HG03095 (cell line): Measurements from ENCODE around the gene GFPT1.

Experiments used
- ATAC-seq: cut with Tn5 transposase; IDR thresholded peaks from one replicate; pipeline ENCODE4 v1.9.1; 2021; ENCODE audit warnings: moderate library complexity; ENCODE audit not compliant: unreplicated experiment

GFPT1 gene

GRCh38 chr2:69296421-69296820 is 90.6 kb downstream of the GFPT1 start:
- no peak for ATAC-seq

- ATAC-seq: no peak
Measured at GRCh38 chr2:69292256-69292655, 94.8 kb downstream of the GFPT1 start.

- ATAC-seq: no peak
Measured at GRCh38 chr2:69291721-69292120, 95.3 kb downstream of the GFPT1 start.

GRCh38 chr2:69291004-69291650 is 95.9 kb downstream of the GFPT1 start:
- ATAC-seq: no peak

GRCh38 chr2:69288429-69288828 is 98.6 kb downstream of the GFPT1 start:
- ATAC-seq: no peak

GRCh38 chr2:69287544-69287943 is 99.5 kb downstream of the GFPT1 start:
- ATAC-seq: no peak

GRCh38 chr2:69285379-69285894 is 101.6 kb downstream of the GFPT1 start:
- no peak for ATAC-seq

- ATAC-seq: no peak
Measured at GRCh38 chr2:69280796-69281412, 106.1 kb downstream of the GFPT1 start.

- ATAC-seq: no peak
Measured at GRCh38 chr2:69279931-69280681, 106.9 kb downstream of the GFPT1 start.

- ATAC-seq: no peak
Measured at GRCh38 chr2:69279211-69279610, 107.8 kb downstream of the GFPT1 start.

GRCh38 chr2:69278366-69278765 is 108.7 kb downstream of the GFPT1 start:
- ATAC-seq: no peak

GRCh38 chr2:69275490-69275889 is 111.5 kb downstream of the GFPT1 start:
- no peak for ATAC-seq

GRCh38 chr2:69272803-69273471 is 114.1 kb downstream of the GFPT1 start:
- ATAC-seq: no peak

GRCh38 chr2:69271831-69272257 is 115.2 kb downstream of the GFPT1 start:
- no peak for ATAC-seq
